Amniotic epithelial cell (primary cell): ENCODE measurements around the gene PSMB8.

Source experiments
- DNase-seq: peaks from one replicate; pipeline ENCODE4 v3.0.0-alpha.2; 2010; ENCODE audit warnings: low read depth

Gene PSMB8

DNA sequence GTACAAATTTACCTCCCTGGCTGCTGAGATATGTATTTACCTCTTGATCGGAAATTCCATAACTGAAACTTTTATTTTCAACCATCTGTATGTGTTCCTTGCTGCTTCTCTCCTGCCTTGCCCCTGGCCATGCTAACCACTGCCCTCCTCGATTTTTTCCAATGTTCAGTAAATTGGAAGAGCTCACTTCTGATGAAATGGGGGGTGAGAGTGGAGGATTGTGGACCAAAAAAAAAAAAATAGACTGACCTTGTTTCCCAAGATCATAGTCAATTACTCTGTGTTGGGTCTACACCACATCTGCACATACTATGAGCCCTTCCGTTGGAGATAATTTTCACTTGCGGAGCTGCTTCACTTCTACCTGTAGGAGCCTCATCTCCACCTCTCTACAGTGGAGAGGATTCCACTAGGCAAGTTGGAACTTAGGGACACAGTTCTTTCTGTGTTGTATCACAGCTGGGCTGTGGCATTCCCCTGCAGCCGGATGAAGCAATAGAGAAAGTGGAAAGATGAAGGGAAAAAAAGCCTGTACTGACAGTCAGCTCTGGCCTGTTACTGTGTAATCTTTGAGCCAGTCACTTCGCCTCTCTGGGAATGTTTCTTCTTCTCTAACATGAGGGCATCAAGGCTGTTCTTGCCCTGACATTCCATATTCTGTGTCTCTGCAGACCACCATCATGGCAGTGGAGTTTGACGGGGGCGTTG, 11.8 kb upstream of the PSMB8 start:
- DNase-seq = no peak

- peak; percentile 31 for DNase-seq
Measured at GRCh38 chr6:32854376-32855178, 10.7 kb upstream of the PSMB8 start.

- peak; percentile 87 for DNase-seq
Measured at GRCh38 chr6:32853541-32854375, 9.9 kb upstream of the PSMB8 start, which contains the start of the genes PSMB9 and TAP1. Gene PSMB9 (plus strand): TSS chr6:32854192. CDS start chr6:32854230, 38 bp downstream. Gene TAP1 (minus strand): TSS chr6:32853704. CDS start chr6:32853636, 68 bp downstream.

GRCh38 chr6:32852844-32853540, 9.1 kb upstream of the PSMB8 start:
- DNase-seq = peak; percentile 24

- no peak for DNase-seq
Measured at GRCh38 chr6:32852018-32852843, 8.4 kb upstream of the PSMB8 start.

GRCh38 chr6:32851025-32851424, 7.2 kb upstream of the PSMB8 start:
- DNase-seq = no peak

GRCh38 chr6:32849126-32849525, 5.3 kb upstream of the PSMB8 start:
- DNase-seq = no peak

DNA sequence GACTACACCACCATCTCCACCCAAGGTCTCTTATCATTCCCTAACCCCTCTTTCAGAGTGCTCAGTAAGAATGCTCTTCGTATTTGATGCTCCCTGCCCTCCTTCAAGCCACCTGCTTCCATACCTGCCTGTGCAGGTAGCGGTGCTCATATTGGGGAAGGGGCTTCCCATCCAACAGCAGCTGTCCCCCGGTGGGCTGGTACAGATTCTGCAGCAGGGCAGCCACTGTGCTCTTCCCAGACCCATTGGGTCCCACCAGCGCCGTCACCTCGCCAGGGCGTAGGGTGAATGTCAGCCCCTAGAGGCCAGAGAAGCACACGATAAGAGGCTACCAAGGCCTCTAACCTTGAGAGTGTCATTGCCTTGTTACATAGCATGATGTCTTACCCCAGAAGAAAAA, 3.9 kb upstream of the PSMB8 start:
- no peak for DNase-seq

DNA sequence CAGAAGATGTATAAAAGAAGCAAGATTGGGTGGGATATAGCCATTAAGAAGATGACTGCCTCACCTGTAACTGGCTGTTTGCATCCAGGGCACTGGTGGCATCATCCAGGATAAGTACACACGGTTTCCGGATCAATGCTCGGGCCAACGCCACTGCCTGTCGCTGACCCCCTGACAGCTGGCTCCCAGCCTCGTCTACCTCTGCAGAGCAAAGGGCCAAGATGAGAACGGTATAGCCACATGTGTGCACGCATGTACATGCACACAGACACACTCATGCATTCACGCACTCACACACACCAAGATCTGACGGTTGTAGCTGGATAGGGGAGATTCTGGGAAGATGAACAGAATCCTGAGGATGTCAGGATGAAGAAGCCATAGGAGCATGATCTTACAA, 3.2 kb upstream of the PSMB8 start:
- DNase-seq = no peak

DNA sequence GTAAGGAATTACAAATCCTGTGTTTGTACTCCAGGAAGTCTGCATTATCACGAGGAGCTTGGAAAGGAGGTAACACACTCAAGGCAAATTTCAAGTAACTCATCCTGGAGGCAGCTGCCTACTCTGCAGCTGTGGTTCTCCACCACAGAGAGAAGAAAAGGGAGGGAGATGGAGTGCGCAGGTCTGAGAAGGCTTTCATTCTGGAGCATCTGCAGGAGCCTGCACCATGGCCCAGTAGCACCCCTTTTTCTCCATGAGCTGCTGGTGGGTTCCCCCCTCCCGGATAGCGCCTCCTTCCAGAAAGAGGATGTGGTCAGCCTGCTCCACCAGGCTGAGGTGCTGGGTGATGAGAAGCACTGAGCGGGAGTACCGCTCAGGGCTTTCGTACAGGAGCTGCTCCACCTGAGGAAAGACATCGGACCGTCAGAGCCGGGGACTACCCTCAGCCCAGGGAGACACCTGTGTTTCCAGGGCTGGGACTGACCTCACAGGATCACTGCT, 1.6 kb upstream of the PSMB8 start:
- no peak for DNase-seq

DNA sequence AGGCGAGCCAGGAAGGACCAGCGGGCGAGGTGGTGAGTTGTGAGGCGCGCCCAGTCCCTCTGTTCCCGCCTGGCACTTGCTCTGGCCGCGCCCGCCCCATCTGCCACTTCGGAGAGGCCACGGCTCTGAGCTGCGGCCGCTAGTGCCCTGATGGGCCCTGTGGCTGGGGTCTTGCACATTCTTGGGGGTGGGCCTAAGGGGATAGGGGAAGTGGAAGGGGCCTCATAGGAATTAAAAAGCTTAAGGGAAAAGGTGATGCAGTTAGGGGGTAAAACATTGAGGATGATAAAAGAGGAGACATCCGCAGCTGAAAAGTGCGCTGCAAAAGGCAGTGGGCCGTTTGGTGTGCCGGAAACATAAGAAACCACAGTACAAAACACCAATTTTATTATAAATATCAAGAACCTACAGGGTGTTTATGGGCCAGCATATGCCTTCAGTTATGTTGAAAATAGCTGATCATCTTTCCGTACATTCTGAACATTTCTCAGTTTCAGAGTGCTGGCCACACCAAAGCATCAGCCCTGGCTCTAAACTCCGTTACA, 1.1 kb upstream of the PSMB8 start:
- no peak for DNase-seq

GRCh38 chr6:32843331-32843978, 392 bp downstream of the PSMB8 start:
- DNase-seq = peak; percentile 21

DNA sequence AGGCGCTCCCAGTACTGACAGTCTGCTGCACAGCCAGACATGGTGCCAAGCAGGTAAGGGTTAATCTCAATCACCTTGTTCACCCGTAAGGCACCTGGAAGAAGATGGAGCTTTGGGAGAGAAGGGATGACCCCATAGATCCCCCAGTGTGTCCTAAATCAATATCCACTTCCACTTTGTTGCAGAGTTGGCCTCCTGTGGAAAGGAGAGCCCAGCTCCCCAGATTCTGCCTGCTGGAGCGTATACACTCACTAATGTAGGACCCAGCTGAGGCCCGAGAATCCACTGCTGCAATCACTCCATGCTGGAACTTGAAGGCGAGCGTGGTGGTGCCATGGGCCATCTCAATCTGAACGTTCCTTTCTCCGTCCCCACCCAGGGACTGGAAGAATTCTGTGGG, 1.2 kb downstream of the PSMB8 start:
- DNase-seq = no peak

DNA sequence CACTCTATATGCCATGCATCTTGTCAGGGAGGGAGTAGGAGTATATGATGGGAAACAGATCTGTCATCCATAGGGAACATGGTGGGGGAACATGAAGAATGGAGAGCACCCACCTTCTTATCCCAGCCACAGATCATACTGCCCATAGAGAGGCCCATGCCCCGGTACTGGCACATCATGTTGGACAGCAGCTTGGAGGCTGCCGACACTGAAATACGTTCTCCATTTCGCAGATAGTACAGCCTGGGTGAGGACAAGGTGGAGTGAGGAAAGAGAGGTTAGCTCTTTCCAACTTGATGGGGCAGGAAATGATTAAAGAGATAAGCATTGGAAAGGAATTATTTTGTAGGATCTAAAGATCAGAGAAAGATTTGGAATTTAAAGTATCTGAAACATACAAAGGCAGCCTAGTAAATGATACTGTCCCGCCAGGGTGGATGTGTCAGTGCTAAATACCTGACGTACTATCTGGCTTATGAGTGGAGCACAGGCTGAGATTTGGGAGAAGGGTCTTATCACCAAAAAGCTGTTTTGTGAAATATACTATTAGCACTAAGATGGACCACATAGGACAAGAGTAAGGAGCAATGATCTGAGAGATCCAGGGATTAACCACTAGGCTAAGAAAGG, 1.7 kb downstream of the PSMB8 start:
- no peak for DNase-seq

GRCh38 chr6:32840604-32841246, 3.1 kb downstream of the PSMB8 start:
- no peak for DNase-seq

- no peak for DNase-seq
Measured at GRCh38 chr6:32839356-32839755, 4.5 kb downstream of the PSMB8 start.

DNA sequence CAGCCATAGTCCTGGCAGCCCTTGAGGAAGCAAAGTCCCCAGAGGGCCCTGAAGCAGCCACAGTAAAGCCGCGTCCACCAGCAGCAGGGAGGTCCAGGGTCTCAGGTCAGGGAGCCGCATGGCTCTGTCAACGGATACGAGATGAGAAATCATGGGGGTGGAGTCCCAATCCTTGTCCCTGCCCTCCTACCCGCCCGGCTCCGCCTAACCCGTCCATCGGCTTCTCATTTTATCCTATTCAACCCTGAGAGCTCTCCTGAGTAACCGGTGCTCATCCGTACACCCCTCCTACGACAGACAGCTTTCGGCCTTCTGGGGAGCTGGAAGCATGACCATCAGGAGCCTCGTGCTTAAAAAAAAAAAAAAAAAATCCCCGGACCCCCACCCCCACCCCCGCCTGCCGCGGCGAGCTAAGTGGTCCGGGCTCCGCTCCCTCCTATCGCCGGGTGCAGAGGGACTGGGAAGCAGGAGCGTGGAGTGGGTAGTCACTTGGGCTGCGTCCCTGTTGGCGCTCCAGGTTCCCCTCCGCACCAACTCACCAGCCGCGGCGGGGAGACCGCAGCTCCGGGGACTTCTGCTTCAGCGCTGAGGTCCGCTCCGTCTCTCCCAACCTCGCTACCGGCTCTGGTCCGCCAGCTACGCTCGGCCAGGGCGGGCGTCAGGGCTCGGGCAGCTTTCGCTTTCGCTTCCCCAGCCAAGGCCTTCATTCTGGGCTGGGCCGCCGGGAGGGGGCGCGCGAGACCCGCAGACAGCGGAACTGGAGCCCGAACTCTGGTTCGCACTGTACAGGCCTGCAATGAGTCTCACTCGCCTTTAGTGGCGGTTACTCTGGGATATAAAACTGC, 5.5 kb downstream of the PSMB8 start, which contains the start of gene TAP2:
TAP2 (minus strand) TSS at position 626 of the 845 bp plus-strand sequence; CDS start at position 120, 506 bp downstream.
- peak; percentile 82 for DNase-seq

DNA sequence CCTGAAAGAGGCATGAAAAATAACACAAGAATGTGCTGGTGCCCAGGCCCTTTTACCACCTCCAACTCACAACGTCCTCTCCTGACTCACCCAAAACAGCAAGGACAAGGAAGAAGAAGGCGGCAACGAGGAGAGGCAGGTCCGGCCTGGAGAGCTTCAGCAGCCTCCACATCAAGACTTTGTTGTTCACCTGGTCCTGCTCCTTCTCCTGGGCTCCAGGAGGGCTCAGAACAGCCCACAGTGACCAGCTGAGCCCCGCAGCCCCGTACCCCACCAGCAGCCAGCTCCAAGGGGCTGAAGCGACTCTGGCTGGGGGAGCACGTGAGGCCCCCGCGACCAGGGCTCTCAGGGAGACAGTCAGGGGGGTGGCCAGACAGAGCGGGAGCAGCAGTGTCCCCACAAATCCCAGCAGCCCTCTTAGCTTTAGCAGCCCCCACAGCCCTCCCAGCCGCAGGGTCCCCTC, 6.2 kb downstream of the PSMB8 start:
- DNase-seq = peak; percentile 19
